Uterus (tissue), 2 donors: Measurements from ENCODE around the gene GHR.

ENCODE experiments used
- CTCF ChIP-seq, 4 experiments: fragments of 200-600 bp in 2 of 4; fragments of 450-650 bp in 2 of 4; sonication (generic) in 2 of 4; IDR thresholded peaks; one replicate each; pipeline ENCODE4 v1.5.1; 2016 to 2019; ENCODE audit warnings: antibody characterized with exemption in 4 of 4, mild to moderate bottlenecking in 2 of 4, moderate library complexity in 1 of 4
- POLR2A ChIP-seq, 2 donors: fragments of 450-650 bp; IDR thresholded peaks; one replicate each; pipeline ENCODE4 v1.6.1; 2016; ENCODE audit warnings: antibody characterized with exemption in 2 of 2, mild to moderate bottlenecking in 1 of 2, moderate library complexity in 1 of 2

GRCh38 chr5:42654645-42655044 is 231.4 kb downstream of the GHR start:
- TF ChIP-seq CTCF (IDR thresholded peaks at IDR 0.05): no peak
- TF ChIP-seq POLR2A (IDR thresholded peaks at IDR 0.05): no peak
